ENCODE results near the gene HNF1B.
"Not testable (repeated sequence)": the region's sequence is repeated elsewhere in the genome, so short reads cannot be mapped to it uniquely, and the experiment has no call there.

The HNF1B gene

GRCh38 chr17:37698911-37699255 is 46.0 kb downstream of the HNF1B start:
- no peak for DNase-seq

- no peak for DNase-seq
Measured at GRCh38 chr17:37698132-37698910, 46.5 kb downstream of the HNF1B start.

GRCh38 chr17:37697381-37697780 is 47.5 kb downstream of the HNF1B start:
- no peak for DNase-seq

DNA sequence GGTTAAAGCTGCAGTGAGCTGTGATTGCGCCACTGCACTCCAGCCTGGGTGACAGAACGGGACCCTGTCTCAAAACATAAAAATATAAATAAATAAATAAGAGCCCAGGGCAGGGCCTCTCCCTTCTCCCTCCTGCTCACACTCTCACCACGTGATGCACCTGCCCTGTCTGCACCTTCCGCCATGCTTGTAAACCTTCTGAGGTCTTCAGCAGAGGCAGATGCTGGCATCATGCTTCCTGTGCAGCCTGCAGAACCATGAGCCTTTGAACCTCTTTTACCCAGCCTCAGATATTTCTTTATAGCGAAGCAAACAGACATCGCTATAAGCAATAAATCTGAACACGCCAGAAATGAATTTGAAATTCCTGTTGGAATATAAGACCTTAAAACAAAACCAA is 48.5 kb downstream of the HNF1B start:
- DNase-seq: no peak

DNA sequence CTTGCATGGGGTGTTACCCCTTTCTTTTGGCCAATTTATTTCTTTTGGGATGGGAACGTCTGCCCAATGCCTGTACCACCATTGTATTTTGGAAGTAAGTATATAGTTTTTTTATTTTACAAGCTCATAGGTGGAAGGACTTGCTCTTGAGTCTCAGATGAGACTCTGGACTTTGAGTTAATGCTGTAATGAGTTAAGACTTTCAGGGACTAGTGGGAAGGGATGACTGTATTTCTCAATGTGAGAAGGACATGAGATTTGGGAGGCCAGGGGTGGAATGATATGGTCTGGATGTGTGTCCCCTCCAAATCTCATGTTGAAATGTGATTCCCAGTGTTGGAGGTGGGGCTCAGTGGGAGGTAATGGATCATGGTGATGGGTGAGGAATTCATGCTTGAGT is 49.1 kb downstream of the HNF1B start:
- DNase-seq: no peak

DNA sequence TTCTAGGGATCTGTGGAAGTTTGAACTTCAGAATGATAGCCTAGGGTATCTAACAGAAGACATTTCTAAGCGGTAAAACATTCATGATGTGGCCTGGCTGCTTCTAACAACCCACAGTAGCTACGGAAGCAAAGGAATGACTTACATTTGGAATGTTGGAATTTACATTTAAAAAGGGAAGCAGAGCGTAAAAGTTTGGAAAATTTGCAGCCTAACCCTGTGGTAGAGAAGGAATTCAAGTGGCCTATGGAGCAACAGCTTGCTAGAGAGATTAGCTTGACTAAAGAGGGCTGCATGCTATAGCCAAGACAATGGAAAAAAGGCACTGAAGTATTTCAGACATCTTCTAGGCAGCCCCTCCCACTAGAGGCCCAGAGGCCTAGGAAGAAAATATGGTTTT is 50.1 kb downstream of the HNF1B start:
- no peak for DNase-seq

DNA sequence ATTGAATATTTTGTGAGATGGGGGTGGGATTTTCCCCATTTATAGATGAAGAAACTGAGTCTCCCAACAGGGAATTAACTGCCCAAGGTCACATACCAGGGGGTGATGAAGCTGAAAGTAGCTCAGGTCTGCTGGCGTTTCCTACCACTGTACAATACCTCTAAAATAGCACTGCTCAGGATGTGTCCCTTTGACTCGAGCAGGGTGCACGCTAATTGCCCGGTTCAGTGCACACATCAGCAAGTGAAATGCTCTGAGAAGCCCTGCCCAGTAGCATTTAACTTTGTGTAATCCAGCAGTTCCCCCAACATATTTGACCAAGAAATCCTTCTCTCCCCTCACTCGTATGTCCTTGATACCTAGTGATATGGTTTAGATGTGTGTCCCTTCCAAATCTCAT is 51.5 kb downstream of the HNF1B start:
- no peak for DNase-seq

DNA sequence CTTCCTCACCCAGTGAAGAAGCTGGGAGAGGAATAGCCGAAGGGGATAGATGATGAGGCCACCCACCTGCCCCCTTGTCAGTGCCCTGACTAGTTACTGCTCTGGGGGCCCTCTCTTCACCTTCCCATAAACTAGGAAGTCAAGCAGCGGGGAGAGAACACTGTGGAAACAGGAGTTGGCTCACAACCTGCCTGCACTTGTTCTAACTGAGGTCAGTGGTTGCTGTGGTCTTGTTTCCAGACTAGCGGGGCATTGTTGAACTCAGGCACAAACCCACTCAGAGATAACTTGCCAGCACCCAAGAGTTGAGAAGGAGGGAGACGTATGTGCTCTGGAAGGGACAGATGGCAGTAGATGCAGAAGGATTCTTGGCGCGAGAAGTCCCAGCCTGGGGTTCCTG is 53.1 kb downstream of the HNF1B start:
- DNase-seq: no peak

DNA sequence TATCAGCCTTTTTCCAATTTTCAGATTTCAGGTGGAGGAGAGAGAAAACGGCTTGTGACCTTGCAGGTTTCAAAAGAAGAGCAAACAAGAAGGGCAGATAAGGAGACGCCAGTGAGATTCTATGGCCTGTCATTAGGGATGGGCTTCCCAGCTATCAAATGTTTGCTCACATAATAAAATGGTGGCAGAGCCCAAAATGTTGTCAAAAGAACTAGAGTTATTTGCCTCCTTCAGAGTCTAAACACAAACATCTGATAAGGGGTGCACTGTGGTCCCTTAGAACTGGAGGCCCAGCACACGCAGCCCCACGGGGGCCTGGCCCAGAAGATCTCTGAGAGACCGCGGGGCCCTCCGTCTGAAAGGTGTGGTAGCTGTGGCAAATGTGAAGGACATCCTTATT is 55.5 kb downstream of the HNF1B start:
- DNase-seq: no peak

DNA sequence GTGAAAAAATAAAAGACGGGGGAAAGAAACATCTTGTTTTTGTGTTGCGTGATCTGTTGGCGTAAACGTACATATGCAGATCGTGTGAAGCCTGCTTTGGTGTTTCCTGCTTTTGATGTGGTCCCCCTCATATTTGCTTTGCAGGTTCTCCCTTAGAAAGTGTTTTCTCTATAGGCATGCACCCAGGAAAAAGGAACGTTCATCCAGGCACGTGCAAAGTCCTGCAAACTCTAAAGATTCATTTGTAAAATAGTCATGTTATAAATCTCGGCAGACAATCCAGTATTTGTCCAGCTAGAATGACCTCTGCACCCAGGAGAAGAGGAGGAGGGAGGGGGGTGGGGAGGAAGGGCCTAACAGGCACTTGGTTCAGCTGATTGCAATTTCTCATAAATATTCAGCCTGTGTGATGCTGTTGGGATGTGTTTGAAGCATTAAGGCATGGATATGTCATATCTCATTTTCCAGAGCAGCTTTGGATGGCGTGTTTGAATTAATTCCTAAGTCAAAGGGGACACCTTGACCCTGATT is 61.3 kb downstream of the HNF1B start:
- DNase-seq: no peak

DNA sequence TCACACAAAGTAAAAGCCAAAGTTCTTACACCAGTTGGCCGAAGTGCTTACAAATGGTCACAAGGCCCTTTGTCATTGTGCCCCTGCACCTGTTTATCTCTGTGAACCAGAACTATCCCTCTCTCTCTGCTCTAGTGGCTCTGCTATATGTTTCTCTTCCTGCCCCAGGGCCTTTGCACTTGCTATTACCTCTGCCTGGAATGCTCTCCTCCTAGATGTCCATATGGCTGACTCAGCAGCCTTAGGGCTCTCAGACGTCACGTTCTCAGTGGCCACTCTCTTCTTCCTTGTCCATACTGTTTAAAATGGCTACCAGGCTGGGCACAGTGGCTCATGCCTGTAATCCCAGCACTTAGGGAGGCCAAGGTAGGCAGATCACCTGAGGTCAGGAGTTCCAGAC is 62.9 kb downstream of the HNF1B start:
- no peak for DNase-seq

- DNase-seq: not testable (repeated sequence)
Measured at GRCh38 chr17:37679995-37680394, 64.9 kb downstream of the HNF1B start.

- no peak for DNase-seq
Measured at GRCh38 chr17:37678036-37678435, 66.8 kb downstream of the HNF1B start.

GRCh38 chr17:37677021-37677420 is 67.8 kb downstream of the HNF1B start:
- DNase-seq: no peak

GRCh38 chr17:37676115-37676925 is 68.5 kb downstream of the HNF1B start:
- DNase-seq: no peak

GRCh38 chr17:37674511-37674910 is 70.3 kb downstream of the HNF1B start:
- DNase-seq: no peak

- no peak for DNase-seq
Measured at GRCh38 chr17:37673386-37673785, 71.5 kb downstream of the HNF1B start.

DNA sequence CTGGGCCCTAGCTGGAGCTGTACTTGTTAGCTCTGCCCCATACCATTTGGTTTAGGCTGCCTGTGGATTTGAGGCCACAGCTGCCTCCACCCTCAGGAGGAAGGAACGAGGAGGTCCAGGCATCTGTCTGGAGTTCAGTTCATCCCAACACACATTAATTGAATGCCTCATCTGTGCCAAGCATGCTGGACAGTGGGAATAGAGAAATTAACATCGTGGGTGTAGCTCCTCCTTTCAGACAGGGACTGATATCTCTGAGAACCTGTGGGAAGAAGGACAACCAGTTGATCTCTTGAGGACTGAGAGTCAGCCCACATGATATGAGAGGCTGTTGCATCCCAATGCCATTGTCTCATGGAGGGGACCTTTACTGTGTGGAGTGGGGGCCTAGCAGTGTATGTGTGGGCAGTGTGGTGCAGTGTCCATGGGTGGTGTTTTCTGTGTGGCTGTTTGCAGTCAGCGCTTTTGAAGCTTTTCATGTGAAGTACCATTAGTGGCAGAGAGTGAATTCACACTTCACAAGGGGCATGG is 72.2 kb downstream of the HNF1B start:
- no peak for DNase-seq

- no peak for DNase-seq
Measured at GRCh38 chr17:37671824-37672547, 72.9 kb downstream of the HNF1B start.

DNA sequence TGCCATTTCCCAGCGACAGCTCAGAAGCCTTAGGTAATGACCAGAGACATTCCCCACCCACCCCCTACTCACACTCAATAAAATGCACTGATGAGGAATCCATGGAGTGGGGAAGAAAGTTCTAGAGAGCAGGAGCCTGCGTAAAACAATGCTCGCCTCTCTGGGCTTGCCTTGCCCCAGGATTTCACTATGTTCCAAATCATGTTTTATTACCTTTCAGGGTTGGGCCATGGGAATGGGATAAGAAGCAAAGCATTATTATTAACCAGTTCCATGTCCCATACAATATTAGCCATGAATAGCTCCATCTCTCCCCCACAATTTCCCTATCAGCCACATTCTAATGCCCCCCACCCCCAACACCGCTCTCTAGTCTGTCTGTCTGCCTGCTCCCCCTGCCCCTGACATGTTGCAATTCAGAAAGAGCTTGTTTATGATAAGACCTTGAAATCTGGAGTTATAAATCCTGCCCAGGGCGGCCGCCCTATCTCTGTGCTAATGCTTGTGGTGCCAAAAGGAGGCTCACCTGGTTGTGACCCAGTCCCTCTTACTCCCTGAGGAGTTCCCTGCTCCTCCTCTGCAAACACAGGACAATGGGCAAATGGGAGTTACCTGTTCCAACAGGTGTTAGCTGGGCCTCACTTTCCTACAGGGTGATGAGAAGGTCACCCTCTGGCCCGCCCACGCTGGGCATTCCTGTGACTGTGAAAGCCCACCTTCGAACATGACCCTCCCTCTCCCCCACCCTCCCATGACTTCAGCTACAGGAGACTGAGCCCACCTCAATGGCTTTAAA is 73.6 kb downstream of the HNF1B start:
- no peak for DNase-seq

- DNase-seq: no peak
Measured at GRCh38 chr17:37667039-37667438, 77.8 kb downstream of the HNF1B start.

DNA sequence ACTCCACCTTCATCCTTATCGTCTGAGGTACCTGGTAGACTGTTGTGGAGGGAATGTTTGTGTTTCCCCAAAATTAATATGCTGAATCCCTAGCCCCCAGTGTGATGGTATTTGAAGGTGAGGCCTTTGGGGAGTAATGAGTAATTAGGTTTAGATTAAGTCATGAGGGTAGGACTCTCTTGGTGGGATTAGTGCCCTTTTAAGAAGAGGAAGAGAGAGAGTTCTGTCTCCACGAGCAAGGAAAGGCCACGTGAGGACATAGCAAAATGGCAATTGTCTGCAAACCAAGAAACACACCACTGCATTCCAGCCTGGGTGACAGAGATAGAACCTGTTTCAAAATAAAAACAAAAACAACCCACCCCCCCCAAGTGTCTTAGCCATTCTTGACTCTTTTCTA is 80.6 kb downstream of the HNF1B start:
- no peak for DNase-seq

Data from NCI-H1694 treated with DMSO at 0.1 percent for 48 hours (cell line).